GM06990 (cell line): ENCODE data around the gene ELOVL5.

Experiments used
- DNase-seq: peaks from one replicate; pipeline ENCODE4 v3.0.0-alpha.2; 2011; ENCODE audit not compliant: insufficient read length; ENCODE audit errors: extremely low read depth
- H3K27me3 ChIP-seq: replicated peaks from 2 replicates; pipeline ENCODE4 v1.6.0; 2011; ENCODE audit warnings: low read length; ENCODE audit not compliant: control insufficient read depth, insufficient read depth
- H3K36me3 ChIP-seq: 2 replicates; pipeline ENCODE4 v1.5.1; 2011; ENCODE audit warnings: low read length; ENCODE audit not compliant: control insufficient read depth, insufficient read depth
- H3K4me3 ChIP-seq: replicated peaks from 2 replicates; pipeline ENCODE4 v1.5.1; 2011; ENCODE audit warnings: low read depth, mild to moderate bottlenecking, control low read depth, low read length
- TF ChIP-seq, protein P1 (sequence below): IDR thresholded peaks from 2 replicates; pipeline ENCODE4 v1.5.1; 2011; ENCODE audit warnings: low read length, control low read depth, mild to moderate bottlenecking, inconsistent platforms; ENCODE audit not compliant: insufficient read depth, poor library complexity, severe bottlenecking

ELOVL5 gene

GRCh38 chr6:53363341-53364079, 14.8 kb upstream of the ELOVL5 start:
- H3K36me3 ChIP-seq: no peaks in the 10 kb centered on the region
- TF ChIP-seq, protein P1, sequence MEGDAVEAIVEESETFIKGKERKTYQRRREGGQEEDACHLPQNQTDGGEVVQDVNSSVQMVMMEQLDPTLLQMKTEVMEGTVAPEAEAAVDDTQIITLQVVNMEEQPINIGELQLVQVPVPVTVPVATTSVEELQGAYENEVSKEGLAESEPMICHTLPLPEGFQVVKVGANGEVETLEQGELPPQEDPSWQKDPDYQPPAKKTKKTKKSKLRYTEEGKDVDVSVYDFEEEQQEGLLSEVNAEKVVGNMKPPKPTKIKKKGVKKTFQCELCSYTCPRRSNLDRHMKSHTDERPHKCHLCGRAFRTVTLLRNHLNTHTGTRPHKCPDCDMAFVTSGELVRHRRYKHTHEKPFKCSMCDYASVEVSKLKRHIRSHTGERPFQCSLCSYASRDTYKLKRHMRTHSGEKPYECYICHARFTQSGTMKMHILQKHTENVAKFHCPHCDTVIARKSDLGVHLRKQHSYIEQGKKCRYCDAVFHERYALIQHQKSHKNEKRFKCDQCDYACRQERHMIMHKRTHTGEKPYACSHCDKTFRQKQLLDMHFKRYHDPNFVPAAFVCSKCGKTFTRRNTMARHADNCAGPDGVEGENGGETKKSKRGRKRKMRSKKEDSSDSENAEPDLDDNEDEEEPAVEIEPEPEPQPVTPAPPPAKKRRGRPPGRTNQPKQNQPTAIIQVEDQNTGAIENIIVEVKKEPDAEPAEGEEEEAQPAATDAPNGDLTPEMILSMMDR: no peak
- H3K4me3 ChIP-seq: no peak overlapping the region
- DNase-seq: no peak
- H3K27me3 ChIP-seq: no peaks in the 10 kb centered on the region

- Histone ChIP-seq H3K27me3 (no peaks in the 10 kb centered on the region), H3K36me3 (no peaks in the 10 kb centered on the region), H3K4me3 (no peak overlapping the region)
- TF ChIP-seq, protein P1: no peak
- peak; percentile 57 for DNase-seq
These were observed 12.8 kb upstream of the ELOVL5 start for GRCh38 chr6:53361549-53362031.

DNA sequence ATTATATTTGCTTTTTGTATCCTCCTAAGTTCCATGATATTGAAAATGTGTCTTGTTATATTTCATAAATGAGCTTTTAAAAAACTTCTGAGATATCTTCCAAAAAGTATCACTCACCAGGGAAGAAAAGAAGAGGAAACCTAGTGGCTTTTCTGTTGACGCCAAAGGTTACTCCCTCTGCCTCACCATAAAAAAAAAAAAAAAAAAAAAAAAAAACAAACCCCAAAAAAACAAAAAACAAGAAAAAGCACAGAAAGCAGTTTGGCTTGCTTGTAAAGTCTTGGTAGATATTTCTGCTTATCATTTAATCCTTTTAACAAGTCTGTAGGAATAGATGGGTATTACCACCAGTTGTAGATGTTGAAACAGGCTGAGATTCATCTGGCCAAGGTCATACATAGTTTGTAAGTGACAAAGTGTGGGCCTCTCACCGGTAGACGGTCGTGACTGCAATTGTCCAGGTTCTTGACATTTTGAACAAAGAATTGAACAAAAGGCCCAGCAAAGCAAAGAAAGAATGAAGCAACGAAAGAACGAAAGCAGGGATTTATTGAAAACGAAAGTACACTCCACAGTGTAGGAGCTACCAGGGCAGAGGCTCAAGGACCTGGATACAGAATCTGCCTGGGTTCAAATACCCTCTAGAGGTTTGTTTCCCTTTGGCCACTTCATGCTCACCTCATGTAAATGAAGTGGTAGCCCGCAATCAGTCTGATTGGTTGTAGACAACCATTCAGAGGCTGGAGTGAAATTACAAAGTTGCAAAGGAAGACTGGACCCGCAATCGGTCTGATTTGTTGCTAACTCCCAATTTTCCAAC, 11.6 kb upstream of the ELOVL5 start:
- no peaks in the 10 kb centered on the region for H3K36me3 ChIP-seq
- H3K27me3 ChIP-seq: no peaks in the 10 kb centered on the region
- DNase-seq: no peak
- peak overlapping the region; percentile 76 for H3K4me3 ChIP-seq
- TF ChIP-seq, protein P1: no peak

DNA sequence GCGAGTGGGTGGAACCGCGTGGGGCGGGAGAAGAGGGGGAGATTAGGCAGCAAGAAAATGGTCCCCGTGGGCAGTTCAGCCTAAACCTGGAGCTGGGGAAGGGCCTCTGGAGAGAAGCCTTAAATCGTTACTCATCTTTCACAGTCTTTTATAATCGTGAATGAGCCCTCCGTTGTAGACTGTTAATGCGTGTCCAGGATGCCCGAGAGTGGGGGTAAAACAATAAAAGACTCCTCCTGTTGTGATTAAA, 11.0 kb upstream of the ELOVL5 start:
- DNase-seq: no peak
- no peaks in the 10 kb centered on the region for H3K27me3 ChIP-seq
- TF ChIP-seq, protein P1: no peak
- peak overlapping the region; percentile 76 for H3K4me3 ChIP-seq
- H3K36me3 ChIP-seq: no peaks in the 10 kb centered on the region

GRCh38 chr6:53359095-53359842, 10.5 kb upstream of the ELOVL5 start:
- TF ChIP-seq, protein P1: no peak
- Histone ChIP-seq H3K4me3 (peak overlapping the region; percentile 76), H3K36me3 (no peaks in the 10 kb centered on the region), H3K27me3 (no peaks in the 10 kb centered on the region)
- peak; percentile 96 for DNase-seq
